IMR-90 (cell line): ENCODE data around the gene ZEB2. TPM values are rescaled to one million over a fixed set of nuclear protein-coding genes. Genes with fewer than 3 reads are reported as not detected.
A peak's percentile ranks its signal among the peaks of the same experiment; 100 is the strongest.

Experiments used
- ATAC-seq: fragments of 200-7000 bp; cut with Tn5 transposase; 2 replicates; pipeline ENCODE4 v1.9.1; 2020; ENCODE audit warnings: low read depth, mild to moderate bottlenecking, moderate library complexity
- BruUV-seq: library from RNA; stranded (reverse); fragments of 400-500 nt; replicated peaks from 2 replicates; lab custom pipeline; 2021; lab: Mats Ljungman, UMichigan
- CTCF ChIA-PET: fragments of 300-600 bp; formaldehyde crosslinking; extraction: SDS; loops from one replicate; lab custom pipeline; 2021; ENCODE audit warnings: antibody characterized with exemption; lab: Yijun Ruan, JAX
- POLR2A ChIA-PET: fragments of 300-600 bp; sonication (Branson Sonifier 250); formaldehyde crosslinking; loops from one replicate; lab custom pipeline; 2022; ENCODE audit warnings: antibody characterized with exemption; ENCODE audit not compliant: unreplicated experiment; lab: Charles Lee
- DNase-seq: peaks from one replicate; pipeline ENCODE4 v3.0.0; 2013
- H2AFZ ChIP-seq: replicated peaks from 2 replicates; pipeline ENCODE3; 2013; ENCODE audit warnings: low read length, mild to moderate bottlenecking; ENCODE audit not compliant: poor library complexity
- H2AK5ac ChIP-seq: 2 replicates; pipeline ENCODE4 v1.6.1; 2013; ENCODE audit warnings: low read depth, low read length, inconsistent platforms
- H2AK9ac ChIP-seq: replicated peaks from 2 replicates; pipeline ENCODE3; 2013; ENCODE audit warnings: mild to moderate bottlenecking, low read depth, low read length, moderate library complexity; ENCODE audit not compliant: poor library complexity
- H2BK120ac ChIP-seq: 2 replicates; pipeline ENCODE4 v1.6.1; 2013; ENCODE audit warnings: low read depth, low read length, inconsistent platforms
- H2BK15ac ChIP-seq: 3 replicates; pipeline ENCODE4 v1.6.1; 2013; ENCODE audit warnings: low read depth, low read length, inconsistent platforms
- H2BK20ac ChIP-seq: 2 replicates; pipeline ENCODE4 v1.6.1; 2013; ENCODE audit warnings: low read depth, mild to moderate bottlenecking, inconsistent platforms, low read length, moderate library complexity
- H2BK5ac ChIP-seq: 2 replicates; pipeline ENCODE4 v1.6.1; 2013; ENCODE audit warnings: mild to moderate bottlenecking, low read depth, low read length, inconsistent platforms; ENCODE audit not compliant: poor library complexity, severe bottlenecking
- H3K14ac ChIP-seq: replicated peaks from 2 replicates; pipeline ENCODE4 v1.6.1; 2013; ENCODE audit warnings: low read depth, low read length, inconsistent platforms
- H3K18ac ChIP-seq: 2 replicates; pipeline ENCODE4 v1.6.1; 2013; ENCODE audit warnings: low read depth, low read length, control low read depth
- H3K23ac ChIP-seq: 2 replicates; pipeline ENCODE4 v1.6.1; 2013; ENCODE audit warnings: low read depth, low read length, inconsistent platforms
- H3K27ac ChIP-seq: 2 replicates; pipeline ENCODE4 v1.5.1; 2013; ENCODE audit warnings: mild to moderate bottlenecking, control low read depth, low read length; ENCODE audit not compliant: insufficient read depth
- H3K27me3 ChIP-seq: 2 replicates; pipeline ENCODE4 v1.6.1; 2013; ENCODE audit warnings: low read length; ENCODE audit not compliant: control insufficient read depth, insufficient read depth
- H3K36me3 ChIP-seq: 2 replicates; pipeline ENCODE4 v1.6.1; 2013; ENCODE audit warnings: low read length, mixed read lengths; ENCODE audit not compliant: control insufficient read depth, insufficient read depth
- H3K4ac ChIP-seq: 2 replicates; pipeline ENCODE4 v1.6.1; 2013; ENCODE audit warnings: low read depth, low read length, inconsistent platforms
- H3K4me1 ChIP-seq: 2 replicates; pipeline ENCODE4 v1.6.1; 2013; ENCODE audit warnings: low read length, mixed read lengths; ENCODE audit not compliant: control insufficient read depth, insufficient read depth
- H3K4me2 ChIP-seq: 2 replicates; pipeline ENCODE4 v1.6.1; 2013; ENCODE audit warnings: low read depth, mild to moderate bottlenecking, control low read depth, low read length, moderate library complexity
- H3K4me3 ChIP-seq: 2 replicates; pipeline ENCODE4 v1.5.1; 2013; ENCODE audit warnings: low read depth, mild to moderate bottlenecking, control low read depth, low read length, moderate library complexity; ENCODE audit not compliant: insufficient read depth
- H3K56ac ChIP-seq: 2 replicates; pipeline ENCODE4 v1.6.1; 2013; ENCODE audit warnings: low read length, inconsistent platforms; ENCODE audit not compliant: insufficient read depth; ENCODE audit errors: extremely low read depth
- H3K79me1 ChIP-seq, 2 experiments: 2 replicates each; pipeline ENCODE4 v1.6.1; 2013; ENCODE audit warnings: low read length in 2 of 2, inconsistent platforms in 1 of 2, low read depth in 1 of 2
- H3K9ac ChIP-seq: 2 replicates; pipeline ENCODE4 v1.6.1; 2013; ENCODE audit warnings: low read depth, low read length, control low read depth
- H3K9me1 ChIP-seq: 2 replicates; pipeline ENCODE4 v1.6.1; 2013; ENCODE audit warnings: low read length, inconsistent platforms; ENCODE audit not compliant: insufficient read depth
- H3K9me3 ChIP-seq: 2 replicates; pipeline ENCODE4 v1.6.1; 2013; ENCODE audit warnings: low read length; ENCODE audit not compliant: control insufficient read depth, insufficient read depth
- H4K20me1 ChIP-seq: 2 replicates; pipeline ENCODE4 v1.6.1; 2013; ENCODE audit warnings: low read length, inconsistent platforms; ENCODE audit not compliant: insufficient read depth
- H4K5ac ChIP-seq: 2 replicates; pipeline ENCODE4 v1.6.1; 2013; ENCODE audit warnings: mild to moderate bottlenecking, low read depth, low read length, control low read depth
- H4K8ac ChIP-seq, 2 experiments: 2 replicates each; pipeline ENCODE4 v1.6.1; 2013; ENCODE audit warnings: low read depth in 2 of 2, low read length in 2 of 2, control low read depth in 1 of 2, inconsistent platforms in 1 of 2
- H4K91ac ChIP-seq: 2 replicates; pipeline ENCODE4 v1.6.1; 2013; ENCODE audit warnings: low read depth, low read length, inconsistent platforms; ENCODE audit not compliant: insufficient read depth
- BHLHE40 ChIP-seq: fragments of 150-350 bp; IDR thresholded peaks from 2 replicates; pipeline ENCODE4 v1.6.1; 2016; ENCODE audit warnings: mild to moderate bottlenecking, low read depth, low read length
- CEBPB ChIP-seq: IDR thresholded peaks from 2 replicates; pipeline ENCODE4 v1.6.1; 2012; ENCODE audit warnings: low read depth, low read length, improper control_type of control experiment
- CHD1 ChIP-seq: IDR thresholded peaks from 2 replicates; pipeline ENCODE4 v1.6.1; 2012; ENCODE audit warnings: low read depth, low read length, improper control_type of control experiment
- FOS ChIP-seq: fragments of 150-350 bp; IDR thresholded peaks from 2 replicates; pipeline ENCODE4 v1.6.1; 2016; ENCODE audit warnings: low read depth, low read length
- MAFK ChIP-seq: IDR thresholded peaks from 2 replicates; pipeline ENCODE4 v1.6.1; 2012; ENCODE audit warnings: low read depth, low read length, improper control_type of control experiment
- MAZ ChIP-seq: IDR thresholded peaks from 2 replicates; pipeline ENCODE4 v1.6.1; 2012; ENCODE audit warnings: low read depth, mild to moderate bottlenecking, low read length, improper control_type of control experiment, moderate library complexity, borderline replicate concordance
- POLR2A ChIP-seq: IDR thresholded peaks from 2 replicates; pipeline ENCODE4 v1.6.1; 2012; ENCODE audit warnings: mild to moderate bottlenecking, low read depth, low read length
- RCOR1 ChIP-seq: IDR thresholded peaks from 2 replicates; pipeline ENCODE4 v1.6.1; 2012; ENCODE audit warnings: mild to moderate bottlenecking, low read length, improper control_type of control experiment; ENCODE audit not compliant: insufficient replicate concordance
- RFX5 ChIP-seq: IDR thresholded peaks from 2 replicates; pipeline ENCODE4 v1.8.0; 2012; ENCODE audit warnings: low read depth, mild to moderate bottlenecking, low read length, moderate library complexity
- SMC3 ChIP-seq: fragments of 150-350 bp; IDR thresholded peaks from 2 replicates; pipeline ENCODE4 v1.6.1; 2016; ENCODE audit warnings: low read depth, mild to moderate bottlenecking, antibody characterized with exemption, low read length, moderate library complexity
- WGBS, 2 experiments: methylation state at CpG; one replicate each; pipeline versions ENCODE4 v1.1.5 to v1.1.7; 2013; ENCODE audit warnings: missing lambda C conversion rate in 2 of 2; ENCODE audit not compliant: insufficient read length in 1 of 2; ENCODE audit errors: extremely low coverage in 2 of 2; 5-methylcytosine and 5-hydroxymethylcytosine counted together
- dilution Hi-C: fragments of 300-500 bp; cut with HindIII; formaldehyde crosslinking; loops from one replicate; pipeline ENCODE4 v1.14.3; 2018; ENCODE audit warnings: low sequenced_read_pairs; ENCODE audit not compliant: unreplicated experiment
- in situ Hi-C: fragments of 300-500 bp; cut with MboI; formaldehyde crosslinking; loops from 3 replicates; pipeline ENCODE4 v1.14.3; 2019; ENCODE audit warnings: low sequenced_read_pairs, inconsistent platforms, mixed read lengths
- intact Hi-C: fragments of 100-400 bp; cut with micrococcal nuclease; formaldehyde crosslinking; loops from 2 replicates; pipeline ENCODE4 v1.10.0; 2022
- polyA plus RNA-seq, 3 experiments: library from polyadenylated mRNA; depleted of rRNA; stranded (reverse); fragments of >200 nt; gene quantifications; 2 replicates each; pipeline ENCODE4 v1.2.3, GENCODE V29; 2012; ENCODE audit warnings: low replicate concordance in 1 of 3
- total RNA-seq: library from RNA; depleted of rRNA; stranded (reverse); fragments of >200 nt; gene quantifications from 2 replicates; pipeline ENCODE4 v1.2.3, GENCODE V29; 2012
- TF ChIP-seq, protein P1 (sequence below): fragments of 150-350 bp; IDR thresholded peaks from 2 replicates; pipeline ENCODE4 v1.6.1; 2017; ENCODE audit warnings: mild to moderate bottlenecking, antibody characterized with exemption, low read length, low read depth

Gene ZEB2
- total and polyA plus RNA-seq, 2 of the 4 experiments (the other 2 are of a cell fraction) = 22.4 to 50.9 TPM

GRCh38 chr2:144507441-144508171, 12.3 kb downstream of the ZEB2 start:
- no peaks in the 10 kb centered on the region for H3K9me3 ChIP-seq
- H3K9ac ChIP-seq = peak overlapping the region; percentile 57
- peak overlapping the region; percentile 9; the same call in 1 of the 2 replicates for H3K4ac ChIP-seq
- H3K4me2 ChIP-seq = peak overlapping the region; percentile 79
- no peak overlapping the region for H2AK5ac ChIP-seq
- H3K23ac ChIP-seq = peak overlapping the region; percentile 98
- H3K36me3 ChIP-seq = peaks cover 3% of the 10 kb centered on the region; the same call in 1 of the 2 replicates
- no TSS peak for BruUV-seq
- in situ Hi-C loops = loop anchor here (25.0 kb wide), 2 partner anchors 995 to 1805 kb away; no protein-coding TSS in a partner anchor
- no peak overlapping the region for H3K56ac ChIP-seq
- 0 out of 2 replicates have a peak overlapping the region, but pooled peaks have one; percentile 22 for H2BK120ac ChIP-seq
- no peak overlapping the region; the same call in 1 of the 2 replicates for H2BK20ac ChIP-seq
- peak overlapping the region; percentile 21; the same call in 1 of the 2 replicates for H4K91ac ChIP-seq
- H3K18ac ChIP-seq = peak overlapping the region; percentile 83
- peaks cover 38% of the 10 kb centered on the region for H3K4me1 ChIP-seq
- H4K5ac ChIP-seq = peak overlapping the region; percentile 38
- peaks cover 25 to 71% of the 10 kb centered on the region in 2 experiments for H3K79me1 ChIP-seq
- ATAC-seq (peak; percentile 18), DNase-seq (no peak)
- peak overlapping the region; percentile 70 for H3K14ac ChIP-seq
- ChIA-PET POLR2A (no interaction called here), CTCF (no interaction called here)
- no peaks in the 10 kb centered on the region for H3K27me3 ChIP-seq
- peaks cover 23% of the 10 kb centered on the region; the same call in 1 of the 2 replicates for H4K20me1 ChIP-seq
- WGBS, 2 experiments = 0% methylated on average over 2 of the region's 5 CpGs; no CpG with 5 or more reads in 1 of the 2 experiments
- peak overlapping the region in 1 of 2 experiments; percentile 20; a peak in 1 of 4 replicates for H4K8ac ChIP-seq
- peaks cover 3% of the 10 kb centered on the region; the same call in 1 of the 2 replicates for H3K9me1 ChIP-seq
- no peak for TF ChIP-seq MAZ
- no peak for TF ChIP-seq RCOR1
- TF ChIP-seq POLR2A = no peak; the same call in 1 of the 2 replicates
- TF ChIP-seq, protein P1, sequence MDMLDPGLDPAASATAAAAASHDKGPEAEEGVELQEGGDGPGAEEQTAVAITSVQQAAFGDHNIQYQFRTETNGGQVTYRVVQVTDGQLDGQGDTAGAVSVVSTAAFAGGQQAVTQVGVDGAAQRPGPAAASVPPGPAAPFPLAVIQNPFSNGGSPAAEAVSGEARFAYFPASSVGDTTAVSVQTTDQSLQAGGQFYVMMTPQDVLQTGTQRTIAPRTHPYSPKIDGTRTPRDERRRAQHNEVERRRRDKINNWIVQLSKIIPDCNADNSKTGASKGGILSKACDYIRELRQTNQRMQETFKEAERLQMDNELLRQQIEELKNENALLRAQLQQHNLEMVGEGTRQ = no peak
- TF ChIP-seq CEBPB = no peak
- TF ChIP-seq RFX5 = no peak
- TF ChIP-seq MAFK = no peak
- TF ChIP-seq BHLHE40 = no peak
- no peak for TF ChIP-seq FOS
- no peak for TF ChIP-seq SMC3
- no peak for TF ChIP-seq CHD1
- no peak overlapping the region for H2BK15ac ChIP-seq
- H3K4me3 ChIP-seq = peak overlapping the region; percentile 16; the same call in 1 of the 2 replicates
- peak overlapping the region; percentile 19 for H2BK5ac ChIP-seq
- intact Hi-C loops = loop anchor here (2.0 kb wide), 1 partner anchor 55 kb away; no protein-coding TSS in a partner anchor
- H2AFZ ChIP-seq = no peak overlapping the region
- H2AK9ac ChIP-seq = no peak overlapping the region
- dilution Hi-C loops = no loop called here
- peak overlapping the region; percentile 51; the same call in 1 of the 2 replicates for H3K27ac ChIP-seq
